Heart left ventricle (tissue), 13 donors: ENCODE data around the gene GRAMD4.

Source experiments
- CTCF ChIP-seq, 12 donors: fragments of 200-600 bp; sonication (generic) in 4 of 12; IDR thresholded peaks; one replicate each; pipeline versions ENCODE4 v1.5.0 to v1.8.0; 2018 to 2022; ENCODE audit warnings: antibody characterized with exemption in 12 of 12, mild to moderate bottlenecking in 5 of 12
- POLR2A ChIP-seq, 2 donors: fragments of 450-650 bp; IDR thresholded peaks; one replicate each; pipeline ENCODE4 v1.6.1; 2017; ENCODE audit warnings: antibody characterized with exemption in 2 of 2, mild to moderate bottlenecking in 2 of 2, moderate library complexity in 2 of 2
- donor health status: ischemic (EF 13 %, LVEDD 7.1; RV severe dilation, severe dysfunction).
- donor health status: DM: no; HTN: yes; CAD: no.
- donor health status: DM: no; HTN: no; CAD: no.
- donor health status: ischemic (EF 25% LVEDD 6.9; RV normal size, moderate dysfunction).
- donor health status: ischemic (EF 25% LVEDD 5.7; RV mildly dilated, moderate dysfunction).
- donor health status: ischemic (EF 35%, LVEDD 5.7; RV mildly dilated, moderate dysfunction).
- donor health status: nonischemic (EF 11% LVEDD 7.7; RV severe dilation, severe dysfunction).
- donor health status: DM: yes; HTN: yes; CAD: no.
- donor health status: PGD.
- donor health status: ischemic (EF 29% LVEDD 5.4; RV normal size, mild dysfunction).
- donor health status: nonischemic (EF 23%, LVEDD 6.1; RV moderate dilation, normal function).

GRCh38 chr22:46574993-46575910 lies 44.9 kb upstream of the GRAMD4 start:
- no peak for TF ChIP-seq CTCF (IDR thresholded peaks at IDR 0.05)
- no peak for TF ChIP-seq POLR2A (IDR thresholded peaks at IDR 0.05)
